ENCODE measurements around the gene DYNC1LI2. TPM values are rescaled to one million over a fixed set of nuclear protein-coding genes. Genes with fewer than 3 reads are reported as not detected.

Gene DYNC1LI2
- total RNA-seq, 1 experiment from 2014 or later, result 92.7 TPM

GRCh38 chr16:66790130-66790733, 38.8 kb upstream of the DYNC1LI2 start:
- no peaks in the 10 kb centered on the region for H3F3A ChIP-seq (ENCODE audit: insufficient read depth, low read depth)
- no peak for DNase-seq
- no peak overlapping the region for H3K4me3 ChIP-seq
- BruUV-seq (replicated peaks), result no TSS peak
- H3K4me1 ChIP-seq (replicated peaks; ENCODE audit: insufficient read depth), result no peaks in the 10 kb centered on the region
- no peaks in the 10 kb centered on the region for H3K36me3 ChIP-seq (ENCODE audit: low read depth)
- H4K20me1 ChIP-seq (ENCODE audit: insufficient read depth), result no peaks in the 10 kb centered on the region
- H2AFZ ChIP-seq, result no peak overlapping the region
- ChIA-PET POLR2A (ENCODE audit: unreplicated experiment) (no interaction called here), CTCF (no interaction called here)
- H3K9me2 ChIP-seq (ENCODE audit: insufficient read depth), result no peaks in the 10 kb centered on the region
- H3K27me3 ChIP-seq (ENCODE audit: insufficient read depth, low read depth), result no peaks in the 10 kb centered on the region
- no peaks in the 10 kb centered on the region for H3K9me3 ChIP-seq (ENCODE audit: insufficient read depth, low read depth)
- TF ChIP-seq CTCF (conservative IDR thresholded peaks at IDR 0.05) (no peak), EZH2 (IDR thresholded peaks at IDR 0.05; ENCODE audit: low read depth) (no peak)
- H3K79me2 ChIP-seq (ENCODE audit: low read depth), result no peaks in the 10 kb centered on the region
- no peak overlapping the region for H3K27ac ChIP-seq
- H3K4me2 ChIP-seq, result no peak overlapping the region
- intact Hi-C loops (cut with micrococcal nuclease; ENCODE audit: unreplicated experiment), result no loop called here

- Histone ChIP-seq H3K27me3 (ENCODE audit: insufficient read depth, low read depth) (no peaks in the 10 kb centered on the region), H3F3A (ENCODE audit: insufficient read depth, low read depth) (no peaks in the 10 kb centered on the region), H3K9me3 (ENCODE audit: insufficient read depth, low read depth) (no peaks in the 10 kb centered on the region), H3K79me2 (ENCODE audit: low read depth) (no peaks in the 10 kb centered on the region), H4K20me1 (ENCODE audit: insufficient read depth) (no peaks in the 10 kb centered on the region), H3K9me2 (ENCODE audit: insufficient read depth) (no peaks in the 10 kb centered on the region), H3K4me3 (no peak overlapping the region), H3K36me3 (ENCODE audit: low read depth) (no peaks in the 10 kb centered on the region), H3K4me2 (no peak overlapping the region), H3K27ac (no peak overlapping the region), H3K4me1 (replicated peaks; ENCODE audit: insufficient read depth) (no peaks in the 10 kb centered on the region), H2AFZ (no peak overlapping the region)
- ChIA-PET POLR2A (ENCODE audit: unreplicated experiment) (no interaction called here), CTCF (no interaction called here)
- DNase-seq, result no peak
- intact Hi-C loops (cut with micrococcal nuclease; ENCODE audit: unreplicated experiment), result no loop called here
- BruUV-seq (replicated peaks), result no TSS peak
- TF ChIP-seq CTCF (conservative IDR thresholded peaks at IDR 0.05) (no peak), EZH2 (IDR thresholded peaks at IDR 0.05; ENCODE audit: low read depth) (no peak)
Observed at GRCh38 chr16:66787427-66787826, 36.0 kb upstream of the DYNC1LI2 start.

- Histone ChIP-seq H2AFZ (no peak overlapping the region), H3K4me1 (replicated peaks; ENCODE audit: insufficient read depth) (no peaks in the 10 kb centered on the region), H4K20me1 (ENCODE audit: insufficient read depth) (no peaks in the 10 kb centered on the region), H3K9me2 (ENCODE audit: insufficient read depth) (no peaks in the 10 kb centered on the region), H3F3A (ENCODE audit: insufficient read depth, low read depth) (no peaks in the 10 kb centered on the region), H3K36me3 (ENCODE audit: low read depth) (no peaks in the 10 kb centered on the region), H3K27ac (no peak overlapping the region), H3K27me3 (ENCODE audit: insufficient read depth, low read depth) (no peaks in the 10 kb centered on the region), H3K4me3 (no peak overlapping the region), H3K9me3 (ENCODE audit: insufficient read depth, low read depth) (no peaks in the 10 kb centered on the region), H3K79me2 (ENCODE audit: low read depth) (no peaks in the 10 kb centered on the region), H3K4me2 (no peak overlapping the region)
- BruUV-seq (replicated peaks), result no TSS peak
- TF ChIP-seq EZH2 (IDR thresholded peaks at IDR 0.05; ENCODE audit: low read depth), result no peak
- no peak for TF ChIP-seq CTCF (conservative IDR thresholded peaks at IDR 0.05)
- intact Hi-C loops (cut with micrococcal nuclease; ENCODE audit: unreplicated experiment), result no loop called here
- no peak for DNase-seq
- CTCF ChIA-PET, result no interaction called here
- POLR2A ChIA-PET (ENCODE audit: unreplicated experiment), result no interaction called here
Observed at GRCh38 chr16:66786551-66786950, 35.1 kb upstream of the DYNC1LI2 start.

Data from PC-9 (cell line).